Ascending aorta (tissue), 2 donors: ENCODE results near the gene SND1. TPM values are rescaled to one million over a fixed set of nuclear protein-coding genes. Genes with fewer than 3 reads are reported as not detected.

Experiments used
- DNase-seq, 2 donors: peaks; one replicate each; pipeline ENCODE4 v3.0.0-alpha.2; 2019; ENCODE audit warnings: low spot score in 2 of 2
- H3K27ac ChIP-seq, 2 donors: fragments of 200-600 bp; sonication (generic); one replicate each; pipeline ENCODE4 v1.5.1; 2016 to 2017; ENCODE audit warnings: mild to moderate bottlenecking in 1 of 2
- H3K27me3 ChIP-seq: fragments of 200-600 bp; sonication (generic); one replicate; pipeline ENCODE4 v1.5.1; 2017
- H3K36me3 ChIP-seq, 2 donors: fragments of 200-600 bp; sonication (generic); one replicate each; pipeline ENCODE4 v1.5.1; 2016
- H3K4me1 ChIP-seq, 2 donors: fragments of 200-600 bp; sonication (generic); one replicate each; pipeline ENCODE4 v1.5.1; 2016 to 2017; ENCODE audit warnings: mild to moderate bottlenecking in 1 of 2
- H3K4me3 ChIP-seq, 2 donors: fragments of 200-600 bp; sonication (generic); one replicate each; pipeline ENCODE4 v1.5.1; 2016 to 2017; ENCODE audit warnings: mild to moderate bottlenecking in 1 of 2
- H3K9me3 ChIP-seq, 2 donors: fragments of 200-600 bp; sonication (generic); one replicate each; pipeline ENCODE4 v1.5.1; 2016
- CTCF ChIP-seq, 3 experiments: fragments of 200-600 bp in 2 of 3; fragments of 450-650 bp in 1 of 3; sonication (generic) in 2 of 3; IDR thresholded peaks; one replicate each; pipeline ENCODE4 v1.5.1; 2016 to 2019; ENCODE audit warnings: antibody characterized with exemption in 3 of 3, mild to moderate bottlenecking in 1 of 3, moderate library complexity in 1 of 3
- intact Hi-C: fragments of 100-400 bp; cut with DNase I; formaldehyde crosslinking; loops from one replicate; pipeline ENCODE4 v1.15.1; 2023
- total RNA-seq: library from RNA; depleted of rRNA; stranded (reverse); fragments of >200 nt; gene quantifications from one replicate; pipeline ENCODE4 v1.1.0, GENCODE V29; 2016

The SND1 gene
- total RNA-seq, 1 donor from 2014 or later = 93.8 TPM

- Histone ChIP-seq H3K4me3 (no peak overlapping the region), H3K4me1 (no peaks in the 10 kb centered on the region), H3K36me3 (no peaks in the 10 kb centered on the region), H3K9me3 (no peaks in the 10 kb centered on the region), H3K27ac (no peak overlapping the region), H3K27me3 (no peaks in the 10 kb centered on the region)
- intact Hi-C loops = no loop called here
- TF ChIP-seq CTCF (IDR thresholded peaks at IDR 0.05) = no peak
- peak in 1 of 2 donors; percentile 30 for DNase-seq
These were observed 465.7 kb downstream of the SND1 start for GRCh38 chr7:128117691-128118090.

- intact Hi-C loops = no loop called here
- Histone ChIP-seq H3K36me3 (no peaks in the 10 kb centered on the region), H3K27ac (no peak overlapping the region), H3K4me3 (no peak overlapping the region), H3K27me3 (no peaks in the 10 kb centered on the region), H3K9me3 (no peaks in the 10 kb centered on the region), H3K4me1 (no peaks in the 10 kb centered on the region)
- peak in 1 of 2 donors; percentile 31 for DNase-seq
- no peak for TF ChIP-seq CTCF (IDR thresholded peaks at IDR 0.05)
These were observed 467.0 kb downstream of the SND1 start for GRCh38 chr7:128119036-128119435.

- intact Hi-C loops = no loop called here
- no peaks in the 10 kb centered on the region for H3K9me3 ChIP-seq
- no peak for DNase-seq
- no peaks in the 10 kb centered on the region for H3K27me3 ChIP-seq
- no peak overlapping the region for H3K4me3 ChIP-seq
- H3K4me1 ChIP-seq = no peaks in the 10 kb centered on the region
- no peaks in the 10 kb centered on the region for H3K36me3 ChIP-seq
- H3K27ac ChIP-seq = no peak overlapping the region
- no peak for TF ChIP-seq CTCF (IDR thresholded peaks at IDR 0.05)
These were observed 468.1 kb downstream of the SND1 start for GRCh38 chr7:128120116-128120515.

GRCh38 chr7:128120976-128121490 is 469.0 kb downstream of the SND1 start:
- H3K4me3 ChIP-seq = no peak overlapping the region
- intact Hi-C loops = no loop called here

GRCh38 chr7:128121711-128122530 is 469.9 kb downstream of the SND1 start:
- TF ChIP-seq CTCF (IDR thresholded peaks at IDR 0.05) = no peak
- Histone ChIP-seq H3K36me3 (no peaks in the 10 kb centered on the region), H3K27ac (no peak overlapping the region), H3K9me3 (no peaks in the 10 kb centered on the region), H3K27me3 (no peaks in the 10 kb centered on the region), H3K4me3 (peak overlapping the region; percentile 22 to 37), H3K4me1 (no peaks in the 10 kb centered on the region)
- intact Hi-C loops = no loop called here
- DNase-seq = no peak

More at GRCh38 chr7:128120976-128121490, 469.0 kb downstream of the SND1 start:
- Histone ChIP-seq H3K9me3 (no peaks in the 10 kb centered on the region), H3K4me1 (no peaks in the 10 kb centered on the region), H3K36me3 (no peaks in the 10 kb centered on the region), H3K27me3 (no peaks in the 10 kb centered on the region), H3K27ac (no peak overlapping the region)
- TF ChIP-seq CTCF (IDR thresholded peaks at IDR 0.05) = no peak
- DNase-seq = no peak
